Measurements from ENCODE around the gene MAP3K14.
"Not testable (repeated sequence)": the region's sequence is repeated elsewhere in the genome, so short reads cannot be mapped to it uniquely, and the experiment has no call there.

MAP3K14 gene

DNA sequence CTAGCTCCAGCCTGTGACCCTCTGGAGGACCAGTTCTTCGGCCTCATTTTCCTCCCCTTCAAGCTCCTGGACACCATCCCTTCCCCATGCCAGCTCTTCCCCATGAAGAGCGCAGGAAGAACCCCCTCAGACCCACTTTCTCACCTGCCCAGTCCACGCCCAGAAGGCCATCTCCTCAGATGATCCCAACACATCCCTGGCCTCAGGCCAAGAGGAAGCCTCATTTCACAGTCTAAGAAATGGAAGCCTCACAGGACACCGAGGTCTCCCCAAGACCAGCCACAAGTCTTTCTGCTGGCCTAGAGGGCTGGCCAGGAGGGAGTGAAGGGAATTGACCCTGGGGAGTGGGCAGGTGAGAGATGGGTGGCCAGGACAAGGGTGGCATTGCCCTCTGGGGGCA lies 62.9 kb downstream of the MAP3K14 start:
- no peak for DNase-seq (ENCODE audit: low read depth, low spot score)
- H3K4me3 ChIP-seq (ENCODE audit: low read depth, low read length): no peak overlapping the region
- TF ChIP-seq, protein P1, sequence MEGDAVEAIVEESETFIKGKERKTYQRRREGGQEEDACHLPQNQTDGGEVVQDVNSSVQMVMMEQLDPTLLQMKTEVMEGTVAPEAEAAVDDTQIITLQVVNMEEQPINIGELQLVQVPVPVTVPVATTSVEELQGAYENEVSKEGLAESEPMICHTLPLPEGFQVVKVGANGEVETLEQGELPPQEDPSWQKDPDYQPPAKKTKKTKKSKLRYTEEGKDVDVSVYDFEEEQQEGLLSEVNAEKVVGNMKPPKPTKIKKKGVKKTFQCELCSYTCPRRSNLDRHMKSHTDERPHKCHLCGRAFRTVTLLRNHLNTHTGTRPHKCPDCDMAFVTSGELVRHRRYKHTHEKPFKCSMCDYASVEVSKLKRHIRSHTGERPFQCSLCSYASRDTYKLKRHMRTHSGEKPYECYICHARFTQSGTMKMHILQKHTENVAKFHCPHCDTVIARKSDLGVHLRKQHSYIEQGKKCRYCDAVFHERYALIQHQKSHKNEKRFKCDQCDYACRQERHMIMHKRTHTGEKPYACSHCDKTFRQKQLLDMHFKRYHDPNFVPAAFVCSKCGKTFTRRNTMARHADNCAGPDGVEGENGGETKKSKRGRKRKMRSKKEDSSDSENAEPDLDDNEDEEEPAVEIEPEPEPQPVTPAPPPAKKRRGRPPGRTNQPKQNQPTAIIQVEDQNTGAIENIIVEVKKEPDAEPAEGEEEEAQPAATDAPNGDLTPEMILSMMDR (IDR thresholded peaks at IDR 0.05; ENCODE audit: low read depth, low read length): no peak
- in situ Hi-C loops (cut with HindIII; ENCODE audit: low sequenced_read_pairs): no loop called here

DNA sequence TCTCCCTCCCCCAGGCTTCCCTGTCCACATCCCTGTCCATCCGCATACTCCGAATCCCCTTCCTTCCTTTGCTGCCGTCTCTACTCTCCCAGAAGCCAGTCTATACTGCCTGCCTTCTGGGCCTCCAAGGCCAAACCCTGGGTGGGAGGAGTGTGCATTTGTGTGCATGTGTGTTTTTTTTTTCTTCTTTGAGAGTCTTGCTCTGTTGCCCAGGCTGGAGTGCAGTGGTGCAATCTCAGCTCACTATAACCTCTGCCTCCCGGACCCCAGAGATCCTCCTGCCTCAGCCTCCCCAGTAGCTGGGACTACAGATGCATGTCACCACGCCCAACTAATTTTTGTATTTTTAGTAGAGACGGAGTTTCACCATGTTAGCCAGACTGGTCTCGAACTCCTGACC lies 63.6 kb downstream of the MAP3K14 start:
- in situ Hi-C loops (cut with HindIII; ENCODE audit: low sequenced_read_pairs): not testable (repeated sequence)

DNA sequence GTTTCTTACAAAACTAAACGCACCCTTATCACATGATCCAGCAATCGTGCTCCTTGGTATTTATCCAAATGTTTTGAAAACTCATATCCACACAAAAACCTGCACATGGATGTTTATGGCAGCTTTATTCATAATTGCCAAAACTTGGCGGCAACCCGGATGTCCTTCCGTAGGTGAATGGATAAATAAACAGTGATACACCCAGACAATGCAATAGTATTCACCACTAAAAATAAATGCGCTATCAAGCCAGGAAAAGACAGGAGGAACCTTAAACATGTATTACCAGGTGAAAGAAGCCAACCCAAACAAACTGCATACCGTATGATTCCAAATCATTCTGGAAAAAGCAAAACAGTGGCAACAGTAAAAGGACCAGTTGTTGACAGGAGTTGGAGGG lies 64.9 kb downstream of the MAP3K14 start:
- in situ Hi-C loops (cut with HindIII; ENCODE audit: low sequenced_read_pairs): no loop called here
- no peak for DNase-seq (ENCODE audit: low read depth, low spot score)
- TF ChIP-seq, protein P1 (IDR thresholded peaks at IDR 0.05; ENCODE audit: low read depth, low read length): no peak
- H3K4me3 ChIP-seq (ENCODE audit: low read depth, low read length): no peak overlapping the region

More for the DNA sequence above, 63.6 kb downstream of the MAP3K14 start:
- not testable (repeated sequence) for DNase-seq (ENCODE audit: low read depth, low spot score); H3K4me3 ChIP-seq (ENCODE audit: low read depth, low read length)

DNA sequence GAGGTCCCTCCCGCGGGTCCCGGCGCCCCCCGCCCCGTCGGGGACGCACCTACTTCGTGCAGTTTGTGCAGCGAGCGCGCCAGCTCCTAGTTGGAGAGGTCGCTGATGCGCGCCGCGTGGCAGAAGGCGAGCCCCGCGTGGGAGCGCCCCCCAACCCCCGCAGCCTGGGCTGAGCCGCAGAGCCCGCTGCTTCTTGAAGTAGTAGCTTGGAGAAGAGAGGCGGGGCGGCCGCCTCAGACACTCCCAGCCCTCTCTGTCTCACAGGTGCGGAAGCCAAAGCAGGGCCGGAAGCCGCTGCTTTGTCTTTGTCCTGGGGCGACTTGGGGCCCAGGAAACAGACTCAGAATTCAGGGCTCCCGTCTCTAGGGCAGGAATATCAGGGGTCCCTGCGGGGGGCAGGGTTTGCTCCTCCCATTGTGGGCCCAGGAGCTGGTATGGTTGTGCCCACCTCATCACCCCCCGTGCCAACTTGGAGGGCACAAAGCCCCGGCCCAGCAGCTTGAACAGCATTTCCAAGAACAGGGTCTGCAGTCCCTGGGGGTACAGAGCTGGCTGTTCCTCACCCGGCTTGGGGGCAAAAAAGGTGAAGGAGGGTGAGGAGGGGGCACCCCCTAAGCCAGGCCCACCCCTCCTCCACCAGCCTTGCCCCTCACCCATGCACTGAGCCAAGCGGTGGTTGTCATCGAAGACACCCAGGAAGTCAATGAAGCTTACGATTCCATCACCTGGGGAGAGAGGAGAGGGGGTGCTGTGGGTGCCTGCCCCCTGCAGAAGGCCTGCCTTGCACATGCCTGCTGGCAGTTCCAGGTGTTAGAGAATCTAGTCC lies 68.5 kb downstream of the MAP3K14 start:
- in situ Hi-C loops (cut with HindIII; ENCODE audit: low sequenced_read_pairs): no loop called here
- peak overlapping the region; percentile 47 for H3K4me3 ChIP-seq (ENCODE audit: low read depth, low read length)
- TF ChIP-seq, protein P1 (IDR thresholded peaks at IDR 0.05; ENCODE audit: low read depth, low read length): no peak
- DNase-seq (ENCODE audit: low read depth, low spot score): no peak

DNA sequence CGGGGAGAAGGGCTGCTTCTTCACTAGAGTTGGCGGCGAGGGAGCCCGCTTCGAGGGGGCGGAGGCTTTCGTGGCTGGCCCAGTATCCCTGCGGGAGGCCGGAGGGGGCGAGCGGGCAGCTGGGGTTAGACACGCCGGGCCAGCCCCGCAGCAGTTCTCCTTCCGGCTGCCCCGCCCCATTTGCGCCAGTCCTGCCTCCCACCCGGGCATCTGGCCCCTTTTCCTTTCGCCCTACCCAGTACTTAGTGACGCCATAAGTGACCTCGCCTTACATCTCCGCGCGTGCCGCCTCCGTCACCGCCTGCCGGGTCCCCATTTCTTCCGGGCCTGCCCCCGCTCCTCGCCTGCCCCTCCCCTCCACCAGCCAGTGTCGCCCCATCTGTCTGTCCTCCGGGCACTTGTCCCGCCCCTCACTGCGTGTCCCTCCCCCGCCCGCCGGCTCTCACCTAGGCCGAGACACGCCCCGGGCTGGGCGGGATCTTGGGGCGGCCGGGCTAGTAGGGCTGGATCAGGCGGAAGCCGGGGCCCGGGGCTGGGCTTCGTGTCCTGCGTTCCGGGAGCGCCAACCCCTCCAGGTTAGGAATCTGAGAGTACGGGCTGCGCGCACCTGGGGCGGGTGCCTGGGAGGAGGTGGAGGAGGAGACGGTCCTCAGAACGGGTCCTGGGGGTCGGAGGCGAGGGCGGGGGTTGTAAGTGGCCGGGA lies 69.2 kb downstream of the MAP3K14 start:
- TF ChIP-seq, protein P1 (IDR thresholded peaks at IDR 0.05; ENCODE audit: low read depth, low read length): no peak
- peak overlapping the region; percentile 47 for H3K4me3 ChIP-seq (ENCODE audit: low read depth, low read length)
- peak; percentile 69 for DNase-seq (ENCODE audit: low read depth, low spot score)
- in situ Hi-C loops (cut with HindIII; ENCODE audit: low sequenced_read_pairs): no loop called here

DNA sequence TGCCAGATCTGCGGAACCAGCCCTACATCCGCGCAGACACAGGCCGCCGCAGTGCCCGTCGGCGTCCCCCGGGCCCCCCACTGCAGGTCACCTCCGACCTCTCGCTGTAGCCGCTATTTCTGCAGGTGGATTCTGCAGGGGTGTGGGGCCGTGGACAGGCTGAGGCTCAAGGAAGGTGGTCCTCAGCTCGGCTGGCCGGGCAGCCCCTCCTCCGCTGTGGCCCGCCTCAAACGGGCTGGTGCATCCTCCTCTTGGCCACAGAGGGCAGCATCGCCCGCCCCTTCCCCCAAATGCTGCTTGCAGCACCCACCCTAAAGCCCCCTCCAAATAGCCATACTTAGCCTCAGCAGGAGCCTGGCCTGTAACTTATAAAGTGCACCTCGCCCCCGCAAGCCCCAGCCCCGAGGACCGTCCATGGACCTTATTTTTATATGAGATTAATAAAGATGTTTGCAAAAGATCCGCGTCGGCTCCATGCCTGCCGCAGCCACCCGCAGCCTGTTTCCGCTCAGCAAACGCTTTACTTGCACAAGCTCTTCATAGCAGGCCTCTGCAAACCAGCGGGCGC lies 69.9 kb downstream of the MAP3K14 start:
- no peak for DNase-seq (ENCODE audit: low read depth, low spot score)

More for the DNA sequence above, 69.9 kb downstream of the MAP3K14 start:
- TF ChIP-seq, protein P1 (IDR thresholded peaks at IDR 0.05; ENCODE audit: low read depth, low read length): peak; percentile 68
- H3K4me3 ChIP-seq (ENCODE audit: low read depth, low read length): peak overlapping the region; percentile 47
- in situ Hi-C loops (cut with HindIII; ENCODE audit: low sequenced_read_pairs): no loop called here
